ENCODE data around the gene FGF10. TPM values are rescaled to one million over a fixed set of nuclear protein-coding genes. Genes with fewer than 3 reads are reported as not detected.

FGF10 gene
- total RNA-seq, 1 donor from 2014 or later = not detected

GRCh38 chr5:44275329-44275728 lies 113.9 kb downstream of the FGF10 start:
- ChIA-PET POLR2A (no interaction called here), CTCF (no interaction called here)
- no peak for TF ChIP-seq CTCF (IDR thresholded peaks at IDR 0.05)
- Mint-ChIP-seq H3K9me3 (peaks cover 10% of the 10 kb centered on the region), H3K27me3 (no peaks in the 10 kb centered on the region), H3K27ac (no peak overlapping the region), H3K36me3 (ENCODE audit: low read depth) (no peaks in the 10 kb centered on the region), H3K4me3 (no peak overlapping the region), H3K4me1 (no peaks in the 10 kb centered on the region)
- DNase-seq (no peak), ATAC-seq (ENCODE audit: low read depth) (no peak)
- intact Hi-C loops (cut with micrococcal nuclease) = no loop called here

GRCh38 chr5:44267909-44268308 lies 121.3 kb downstream of the FGF10 start:
- DNase-seq (no peak), ATAC-seq (ENCODE audit: low read depth) (no peak)
- H3K4me3 Mint-ChIP-seq = no peak overlapping the region
- ChIA-PET CTCF (no interaction called here), POLR2A (no interaction called here)
- TF ChIP-seq CTCF (IDR thresholded peaks at IDR 0.05) = no peak
- H3K9me3 Mint-ChIP-seq = peaks cover 6% of the 10 kb centered on the region
- H3K27ac Mint-ChIP-seq = no peak overlapping the region
- intact Hi-C loops (cut with micrococcal nuclease) = no loop called here
- no peaks in the 10 kb centered on the region for H3K4me1 Mint-ChIP-seq
- no peaks in the 10 kb centered on the region for H3K27me3 Mint-ChIP-seq
- H3K36me3 Mint-ChIP-seq (ENCODE audit: low read depth) = no peaks in the 10 kb centered on the region

- ATAC-seq (ENCODE audit: low read depth) (no peak), DNase-seq (no peak)
- Mint-ChIP-seq H3K27ac (no peak overlapping the region), H3K4me3 (no peak overlapping the region), H3K36me3 (ENCODE audit: low read depth) (no peaks in the 10 kb centered on the region), H3K9me3 (peaks cover 2% of the 10 kb centered on the region), H3K4me1 (no peaks in the 10 kb centered on the region), H3K27me3 (no peaks in the 10 kb centered on the region)
- TF ChIP-seq CTCF (IDR thresholded peaks at IDR 0.05) = no peak
- ChIA-PET CTCF (no interaction called here), POLR2A (no interaction called here)
- intact Hi-C loops (cut with micrococcal nuclease) = no loop called here
These were observed 122.2 kb downstream of the FGF10 start for GRCh38 chr5:44266882-44267576.

- Mint-ChIP-seq H3K4me1 (no peaks in the 10 kb centered on the region), H3K36me3 (ENCODE audit: low read depth) (no peaks in the 10 kb centered on the region), H3K4me3 (no peak overlapping the region), H3K9me3 (no peaks in the 10 kb centered on the region), H3K27me3 (no peaks in the 10 kb centered on the region), H3K27ac (no peak overlapping the region)
- intact Hi-C loops (cut with micrococcal nuclease) = no loop called here
- CTCF ChIA-PET = no interaction called here
- ATAC-seq (ENCODE audit: low read depth) (no peak), DNase-seq (no peak)
- no peak for TF ChIP-seq CTCF (IDR thresholded peaks at IDR 0.05)
- POLR2A ChIA-PET = no interaction called here
These were observed 123.5 kb downstream of the FGF10 start for GRCh38 chr5:44265713-44266112.

GRCh38 chr5:44260793-44261192 lies 128.4 kb downstream of the FGF10 start:
- ATAC-seq (ENCODE audit: low read depth) (no peak), DNase-seq (no peak)
- intact Hi-C loops (cut with micrococcal nuclease) = no loop called here
- Mint-ChIP-seq H3K4me1 (no peaks in the 10 kb centered on the region), H3K9me3 (peaks cover 2% of the 10 kb centered on the region), H3K36me3 (ENCODE audit: low read depth) (no peaks in the 10 kb centered on the region), H3K27me3 (no peaks in the 10 kb centered on the region), H3K4me3 (no peak overlapping the region), H3K27ac (no peak overlapping the region)
- TF ChIP-seq CTCF (IDR thresholded peaks at IDR 0.05) = no peak
- ChIA-PET POLR2A (no interaction called here), CTCF (no interaction called here)

All from activated B cell treated with CpG ODN at 0.5 μM for 24 hours (primary cell).